ENCODE data around the gene LMO1.

DNA sequence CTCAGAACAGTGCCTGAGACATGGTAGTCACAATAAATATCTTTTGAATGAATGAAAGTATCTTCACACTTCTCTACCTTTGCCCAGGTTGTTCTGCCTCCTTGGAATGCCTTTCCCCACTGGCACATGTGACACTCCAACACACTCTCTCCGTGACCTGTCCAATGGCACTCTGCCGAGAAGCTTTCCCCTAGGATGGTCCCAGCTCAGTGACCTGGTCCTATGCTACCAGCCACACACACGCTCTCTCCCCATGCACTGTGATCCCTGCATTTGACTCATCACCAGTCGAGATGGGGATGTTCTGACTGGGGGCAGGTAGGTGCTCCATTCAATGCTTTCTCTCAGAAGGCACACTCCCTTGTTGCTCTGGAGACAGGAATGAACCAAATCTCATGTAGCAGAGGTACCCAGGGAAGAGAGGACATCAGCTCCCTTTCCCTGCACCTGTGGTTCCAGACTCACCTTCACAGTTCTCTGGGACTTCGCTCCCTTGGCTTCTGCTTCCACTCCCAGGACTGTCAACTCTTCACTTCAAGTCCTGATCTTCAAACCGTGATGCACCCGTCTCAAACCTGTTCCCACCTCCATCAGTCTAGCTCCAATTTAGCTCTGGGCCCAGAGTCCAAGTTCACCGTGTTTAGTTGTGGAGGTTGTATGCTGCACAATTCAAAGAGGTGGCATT, 30.7 kb upstream of the LMO1 start:
- no peak for TF ChIP-seq MAX (IDR thresholded peaks at IDR 0.05)
- no peak for TF ChIP-seq CREB1 (IDR thresholded peaks at IDR 0.05)
- no peak for TF ChIP-seq CREB1 (CRISPR knock-in tag; IDR thresholded peaks at IDR 0.05)
- no peak for TF ChIP-seq ZNF549 (CRISPR knock-in tag; IDR thresholded peaks at IDR 0.05)
- TF ChIP-seq PHF21A (CRISPR knock-in tag; IDR thresholded peaks at IDR 0.05): no peak
- TF ChIP-seq, protein P1, sequence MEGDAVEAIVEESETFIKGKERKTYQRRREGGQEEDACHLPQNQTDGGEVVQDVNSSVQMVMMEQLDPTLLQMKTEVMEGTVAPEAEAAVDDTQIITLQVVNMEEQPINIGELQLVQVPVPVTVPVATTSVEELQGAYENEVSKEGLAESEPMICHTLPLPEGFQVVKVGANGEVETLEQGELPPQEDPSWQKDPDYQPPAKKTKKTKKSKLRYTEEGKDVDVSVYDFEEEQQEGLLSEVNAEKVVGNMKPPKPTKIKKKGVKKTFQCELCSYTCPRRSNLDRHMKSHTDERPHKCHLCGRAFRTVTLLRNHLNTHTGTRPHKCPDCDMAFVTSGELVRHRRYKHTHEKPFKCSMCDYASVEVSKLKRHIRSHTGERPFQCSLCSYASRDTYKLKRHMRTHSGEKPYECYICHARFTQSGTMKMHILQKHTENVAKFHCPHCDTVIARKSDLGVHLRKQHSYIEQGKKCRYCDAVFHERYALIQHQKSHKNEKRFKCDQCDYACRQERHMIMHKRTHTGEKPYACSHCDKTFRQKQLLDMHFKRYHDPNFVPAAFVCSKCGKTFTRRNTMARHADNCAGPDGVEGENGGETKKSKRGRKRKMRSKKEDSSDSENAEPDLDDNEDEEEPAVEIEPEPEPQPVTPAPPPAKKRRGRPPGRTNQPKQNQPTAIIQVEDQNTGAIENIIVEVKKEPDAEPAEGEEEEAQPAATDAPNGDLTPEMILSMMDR (CRISPR knock-in tag; IDR thresholded peaks at IDR 0.05): no peak
- TF ChIP-seq PRPF4 (IDR thresholded peaks at IDR 0.05; ENCODE audit: low read depth, low read length, poor library complexity, severe bottlenecking): no peak
- no peak for TF ChIP-seq CHD4 (IDR thresholded peaks at IDR 0.05; ENCODE audit: borderline replicate concordance, low read length)
- TF ChIP-seq CBX2 (IDR thresholded peaks at IDR 0.05; ENCODE audit: low read depth, low read length): no peak
- TF ChIP-seq CBX2 (CRISPR knock-in tag; IDR thresholded peaks at IDR 0.05; ENCODE audit: low read depth): no peak
- TF ChIP-seq FOXP4 (CRISPR knock-in tag; IDR thresholded peaks at IDR 0.05): no peak
- no peak for TF ChIP-seq ZNF629 (CRISPR knock-in tag; conservative IDR thresholded peaks at IDR 0.05)
- no peak for TF ChIP-seq ZFP90 (CRISPR knock-in tag; IDR thresholded peaks at IDR 0.05; ENCODE audit: borderline replicate concordance)
- TF ChIP-seq PPARG (CRISPR knock-in tag; conservative IDR thresholded peaks at IDR 0.05): no peak
- TF ChIP-seq, protein P2, sequence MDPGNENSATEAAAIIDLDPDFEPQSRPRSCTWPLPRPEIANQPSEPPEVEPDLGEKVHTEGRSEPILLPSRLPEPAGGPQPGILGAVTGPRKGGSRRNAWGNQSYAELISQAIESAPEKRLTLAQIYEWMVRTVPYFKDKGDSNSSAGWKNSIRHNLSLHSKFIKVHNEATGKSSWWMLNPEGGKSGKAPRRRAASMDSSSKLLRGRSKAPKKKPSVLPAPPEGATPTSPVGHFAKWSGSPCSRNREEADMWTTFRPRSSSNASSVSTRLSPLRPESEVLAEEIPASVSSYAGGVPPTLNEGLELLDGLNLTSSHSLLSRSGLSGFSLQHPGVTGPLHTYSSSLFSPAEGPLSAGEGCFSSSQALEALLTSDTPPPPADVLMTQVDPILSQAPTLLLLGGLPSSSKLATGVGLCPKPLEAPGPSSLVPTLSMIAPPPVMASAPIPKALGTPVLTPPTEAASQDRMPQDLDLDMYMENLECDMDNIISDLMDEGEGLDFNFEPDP (CRISPR knock-in tag; conservative IDR thresholded peaks at IDR 0.05): no peak

Data from HepG2 (cell line).